ENCODE results near the gene PFDN5. TPM values are rescaled to one million over a fixed set of nuclear protein-coding genes. Genes with fewer than 3 reads are reported as not detected.

PFDN5 gene
- total RNA-seq, 8 experiments from 2014 or later: 433 to 1,182 (median 923) TPM

- peak; percentile 94 to 97 (median 96) for ATAC-seq (replicated peaks in 6 of 8)
- Histone ChIP-seq H3K27ac (no peak within 1 kb of the TSS), H3K4me1 (replicated peaks in 1 of 2) (peaks cover 0 to 5% of the 10 kb centered on the region in 2 donors), H3K4me3 (peak within 1 kb of the TSS; percentile 51 to 95 (median 63))
- WGBS, 10 experiments: 0 to 2% (median 0%) methylated on average over 1 to 32 of the region's 58 CpGs; no CpG with 5 or more reads in 1 of the 10 experiments
- in situ Hi-C loops (cut with MboI; ENCODE audit: low pct_unique_long_range_greater_than_20kb in 2 of 9, low sequenced_read_pairs in 9 of 9, unreplicated experiment in 9 of 9): no loop called here
Observed at GRCh38 chr12:53267999-53268629, 27.2 kb upstream of the PFDN5 start, which contains the start of gene ESPL1. ESPL1 (plus strand) TSS chr12:53268299; CDS start chr12:53268767, 468 bp downstream.

- WGBS, 10 experiments: 0 to 100% (median 28%) methylated on average over 2 to 10 of the region's 20 CpGs; no CpG with 5 or more reads in 1 of the 10 experiments
- peak in 3 of 8 experiments; percentile 27 to 46 (median 27) for ATAC-seq (replicated peaks in 6 of 8)
- in situ Hi-C loops (cut with MboI; ENCODE audit: low pct_unique_long_range_greater_than_20kb in 2 of 9, low sequenced_read_pairs in 9 of 9, unreplicated experiment in 9 of 9): no loop called here
- Histone ChIP-seq H3K27ac (no peak overlapping the region), H3K4me1 (replicated peaks in 1 of 2) (peaks cover 0 to 5% of the 10 kb centered on the region in 2 donors), H3K4me3 (peak overlapping the region; percentile 51 to 95 (median 63))
Observed at GRCh38 chr12:53268630-53269562, 26.4 kb upstream of the PFDN5 start.

- in situ Hi-C loops (cut with MboI; ENCODE audit: low pct_unique_long_range_greater_than_20kb in 2 of 9, low sequenced_read_pairs in 9 of 9, unreplicated experiment in 9 of 9): no loop called here
- no peak for ATAC-seq (replicated peaks in 6 of 8)
Observed at GRCh38 chr12:53274445-53274844, 20.9 kb upstream of the PFDN5 start.

GRCh38 chr12:53276511-53276910 is 18.8 kb upstream of the PFDN5 start:
- 88 to 96% (median 90%) methylated on average over 2 to 7 of the region's 11 CpGs; no CpG with 5 or more reads in 7 of the 10 experiments for WGBS, 10 experiments

More at GRCh38 chr12:53274445-53274844, 20.9 kb upstream of the PFDN5 start:
- no peak overlapping the region for H3K27ac ChIP-seq
- no peak overlapping the region for H3K4me3 ChIP-seq
- WGBS, 10 experiments: 80 to 100% (median 100%) methylated on average over 1 to 3 of the region's 5 CpGs; no CpG with 5 or more reads in 3 of the 10 experiments
- H3K4me1 ChIP-seq (replicated peaks in 1 of 2): no peaks in the 10 kb centered on the region

GRCh38 chr12:53277981-53278380 is 17.4 kb upstream of the PFDN5 start:
- no peak for ATAC-seq (replicated peaks in 6 of 8)
- Histone ChIP-seq H3K4me3 (no peak overlapping the region), H3K4me1 (replicated peaks in 1 of 2) (no peaks in the 10 kb centered on the region), H3K27ac (no peak overlapping the region)
- WGBS, 10 experiments: 90 to 100% (median 94%) methylated on average over 1 to 8 of the region's 9 CpGs; no CpG with 5 or more reads in 3 of the 10 experiments
- in situ Hi-C loops (cut with MboI; ENCODE audit: low pct_unique_long_range_greater_than_20kb in 2 of 9, low sequenced_read_pairs in 9 of 9, unreplicated experiment in 9 of 9): loop anchor here in 1 of 9 experiments (25.0 kb wide), 1 partner anchor 91 kb away; the partner anchor contains the start of genes CSAD and ZNF740

More at GRCh38 chr12:53276511-53276910, 18.8 kb upstream of the PFDN5 start:
- in situ Hi-C loops (cut with MboI; ENCODE audit: low pct_unique_long_range_greater_than_20kb in 2 of 9, low sequenced_read_pairs in 9 of 9, unreplicated experiment in 9 of 9): loop anchor here in 1 of 9 experiments (25.0 kb wide), 1 partner anchor 89 kb away; the partner anchor contains the start of genes CSAD and ZNF740
- no peak for ATAC-seq (replicated peaks in 6 of 8)
- H3K27ac ChIP-seq: no peak overlapping the region
- H3K4me1 ChIP-seq (replicated peaks in 1 of 2): no peaks in the 10 kb centered on the region
- H3K4me3 ChIP-seq: no peak overlapping the region

GRCh38 chr12:53279283-53279869 is 16.0 kb upstream of the PFDN5 start:
- in situ Hi-C loops (cut with MboI; ENCODE audit: low pct_unique_long_range_greater_than_20kb in 2 of 9, low sequenced_read_pairs in 9 of 9, unreplicated experiment in 9 of 9): loop anchor here in 1 of 9 experiments (25.0 kb wide), 1 partner anchor 92 kb away; the partner anchor contains the start of genes CSAD and ZNF740
- no peak overlapping the region for H3K27ac ChIP-seq
- ATAC-seq (replicated peaks in 6 of 8): peak in 1 of 8 experiments; percentile 56
- WGBS, 10 experiments: 83% methylated on average over 1 of the region's 3 CpGs; no CpG with 5 or more reads in 9 of the 10 experiments
- H3K4me1 ChIP-seq (replicated peaks in 1 of 2): no peaks in the 10 kb centered on the region
- no peak overlapping the region for H3K4me3 ChIP-seq

GRCh38 chr12:53279888-53280498 is 15.3 kb upstream of the PFDN5 start:
- WGBS, 10 experiments: 90 to 100% (median 95%) methylated on average over 2 to 7 of the region's 9 CpGs; no CpG with 5 or more reads in 1 of the 10 experiments
- H3K4me1 ChIP-seq (replicated peaks in 1 of 2): no peaks in the 10 kb centered on the region
- no peak overlapping the region for H3K4me3 ChIP-seq
- in situ Hi-C loops (cut with MboI; ENCODE audit: low pct_unique_long_range_greater_than_20kb in 2 of 9, low sequenced_read_pairs in 9 of 9, unreplicated experiment in 9 of 9): loop anchor here in 3 of 9 experiments (10.0 to 25.0 kb wide), 2 partner anchors 65 to 93 kb away; partner anchors contain the start of genes CSAD (in 1 of the 3) and ZNF740 (in 1 of the 3)
- H3K27ac ChIP-seq: no peak overlapping the region
- ATAC-seq (replicated peaks in 6 of 8): no peak

GRCh38 chr12:53286448-53286847 is 8.9 kb upstream of the PFDN5 start:
- ATAC-seq (replicated peaks in 6 of 8): no peak
- WGBS, 10 experiments: 80 to 100% (median 92%) methylated on average over 1 to 4 of the region's 9 CpGs; no CpG with 5 or more reads in 4 of the 10 experiments
- no peak overlapping the region for H3K27ac ChIP-seq
- in situ Hi-C loops (cut with MboI; ENCODE audit: low pct_unique_long_range_greater_than_20kb in 2 of 9, low sequenced_read_pairs in 9 of 9, unreplicated experiment in 9 of 9): loop anchor here in 3 of 9 experiments (10.0 to 25.0 kb wide), 2 partner anchors 72 to 99 kb away; partner anchors contain the start of genes CSAD (in 1 of the 3) and ZNF740 (in 1 of the 3)
- H3K4me1 ChIP-seq (replicated peaks in 1 of 2): peaks cover 0 to 3% of the 10 kb centered on the region in 2 donors
- no peak overlapping the region for H3K4me3 ChIP-seq

- ATAC-seq (replicated peaks in 6 of 8): peak; percentile 85 to 97 (median 90)
- WGBS, 10 experiments: 20 to 76% (median 60%) methylated on average over 1 to 6 of the region's 11 CpGs; no CpG with 5 or more reads in 3 of the 10 experiments
- in situ Hi-C loops (cut with MboI; ENCODE audit: low pct_unique_long_range_greater_than_20kb in 2 of 9, low sequenced_read_pairs in 9 of 9, unreplicated experiment in 9 of 9): loop anchor here in 3 of 9 experiments (10.0 to 25.0 kb wide), 2 partner anchors 73 to 100 kb away; partner anchors contain the start of genes CSAD (in 1 of the 3) and ZNF740 (in 1 of the 3)
- Histone ChIP-seq H3K27ac (no peak overlapping the region), H3K4me3 (no peak overlapping the region), H3K4me1 (replicated peaks in 1 of 2) (peaks cover 0 to 3% of the 10 kb centered on the region in 2 donors)
Observed at GRCh38 chr12:53287741-53288216, 7.6 kb upstream of the PFDN5 start.

- no peak overlapping the region for H3K27ac ChIP-seq
- peak in 1 of 8 experiments; percentile 8 for ATAC-seq (replicated peaks in 6 of 8)
- H3K4me3 ChIP-seq: no peak overlapping the region
- peaks cover 0 to 3% of the 10 kb centered on the region in 2 donors for H3K4me1 ChIP-seq (replicated peaks in 1 of 2)
- WGBS, 10 experiments: 67 to 100% (median 73%) methylated on average over 1 to 4 of the region's 6 CpGs; no CpG with 5 or more reads in 6 of the 10 experiments
- in situ Hi-C loops (cut with MboI; ENCODE audit: low pct_unique_long_range_greater_than_20kb in 2 of 9, low sequenced_read_pairs in 9 of 9, unreplicated experiment in 9 of 9): loop anchor here in 3 of 9 experiments (10.0 to 25.0 kb wide), 2 partner anchors 74 to 101 kb away; partner anchors contain the start of genes CSAD (in 1 of the 3) and ZNF740 (in 1 of the 3)
Observed at GRCh38 chr12:53288322-53288721, 7.0 kb upstream of the PFDN5 start.

GRCh38 chr12:53289891-53290290 is 5.5 kb upstream of the PFDN5 start:
- WGBS, 10 experiments: 71 to 100% (median 100%) methylated on average over 1 to 3 of the region's 4 CpGs; no CpG with 5 or more reads in 5 of the 10 experiments
- in situ Hi-C loops (cut with MboI; ENCODE audit: low pct_unique_long_range_greater_than_20kb in 2 of 9, low sequenced_read_pairs in 9 of 9, unreplicated experiment in 9 of 9): loop anchor here in 3 of 9 experiments (10.0 to 25.0 kb wide), 2 partner anchors 75 to 103 kb away; partner anchors contain the start of genes CSAD (in 1 of the 3) and ZNF740 (in 1 of the 3)
- Histone ChIP-seq H3K4me3 (no peak overlapping the region), H3K4me1 (replicated peaks in 1 of 2) (peaks cover 3% of the 10 kb centered on the region in 2 donors), H3K27ac (no peak overlapping the region)
- peak in 2 of 8 experiments; percentile 58 to 74 for ATAC-seq (replicated peaks in 6 of 8)
